HepG2 (cell line): Measurements from ENCODE around the gene NUTM2D.
"Not testable (repeated sequence)": the region's sequence is repeated elsewhere in the genome, so short reads cannot be mapped to it uniquely, and the experiment has no call there.

Source experiments
- CBX5 ChIP-seq: sonication (generic); formaldehyde crosslinking; IDR thresholded peaks from 2 replicates; pipeline ENCODE4 v1.4.0; 2020; ENCODE audit warnings: missing genetic modification reagents, borderline replicate concordance
- CTCF ChIP-seq: sonication (generic); formaldehyde crosslinking; IDR thresholded peaks from 2 replicates; pipeline ENCODE4 v1.5.0; 2020; ENCODE audit warnings: mild to moderate bottlenecking, missing genetic modification reagents, moderate library complexity
- FOSL2 ChIP-seq: sonication (generic); formaldehyde crosslinking; IDR thresholded peaks from 2 replicates; pipeline ENCODE4 v1.4.0; 2020; ENCODE audit warnings: missing genetic modification reagents
- HBP1 ChIP-seq: IDR thresholded peaks from 2 replicates; pipeline ENCODE4 v1.6.1; 2016; ENCODE audit warnings: low read depth, control low read depth
- HOXA9 ChIP-seq: sonication (generic); formaldehyde crosslinking; IDR thresholded peaks from 2 replicates; pipeline ENCODE4 v1.8.1; 2022; ENCODE audit warnings: missing genetic modification reagents, mild to moderate bottlenecking, moderate library complexity, borderline replicate concordance
- POLR2A ChIP-seq, 2 experiments: IDR thresholded peaks; 2 replicates each; pipeline ENCODE4 v1.6.1; 2011; ENCODE audit warnings: low read depth in 2 of 2, low read length in 2 of 2, mild to moderate bottlenecking in 1 of 2, moderate library complexity in 1 of 2; ENCODE audit not compliant: insufficient read depth in 1 of 2
- SIN3A ChIP-seq: IDR thresholded peaks from 2 replicates; pipeline ENCODE4 v1.6.1; 2011; ENCODE audit warnings: low read depth, mild to moderate bottlenecking, control low read depth, low read length, borderline replicate concordance
- SMARCC2 ChIP-seq: fragments of 450-650 bp; IDR thresholded peaks from 2 replicates; pipeline ENCODE4 v1.6.1; 2017; ENCODE audit warnings: antibody characterized with exemption, mild to moderate bottlenecking
- SUZ12 ChIP-seq: fragments of 150-350 bp; IDR thresholded peaks from 2 replicates; pipeline ENCODE4 v1.6.1; 2014; ENCODE audit warnings: low read depth, low read length
- ZNF251 ChIP-seq: sonication (generic); formaldehyde crosslinking; IDR thresholded peaks from 2 replicates; pipeline ENCODE4 v1.9.0; 2021; ENCODE audit warnings: mild to moderate bottlenecking, missing genetic modification reagents
- ZSCAN30 ChIP-seq: sonication (generic); formaldehyde crosslinking; IDR thresholded peaks from 2 replicates; pipeline ENCODE4 v1.5.0; 2020; ENCODE audit warnings: mild to moderate bottlenecking, missing genetic modification reagents
- TF ChIP-seq, protein P1 (sequence below): sonication (generic); formaldehyde crosslinking; IDR thresholded peaks from 2 replicates; pipeline ENCODE4 v1.4.0; 2020; ENCODE audit warnings: missing genetic modification reagents, mild to moderate bottlenecking, borderline replicate concordance

- not testable (repeated sequence) for TF ChIP-seq ZSCAN30; FOSL2; HOXA9 (CRISPR knock-in tag); SMARCC2; SIN3A; SUZ12; HBP1 (CRISPR knock-in tag); CTCF (CRISPR knock-in tag); POLR2A (IDR thresholded peaks at IDR 0.05; ENCODE audit: insufficient read depth in 1 of 2, low read depth in 2 of 2, low read length in 2 of 2); CBX5 (CRISPR knock-in tag); ZNF251 (CRISPR knock-in tag)
- TF ChIP-seq, protein P1, sequence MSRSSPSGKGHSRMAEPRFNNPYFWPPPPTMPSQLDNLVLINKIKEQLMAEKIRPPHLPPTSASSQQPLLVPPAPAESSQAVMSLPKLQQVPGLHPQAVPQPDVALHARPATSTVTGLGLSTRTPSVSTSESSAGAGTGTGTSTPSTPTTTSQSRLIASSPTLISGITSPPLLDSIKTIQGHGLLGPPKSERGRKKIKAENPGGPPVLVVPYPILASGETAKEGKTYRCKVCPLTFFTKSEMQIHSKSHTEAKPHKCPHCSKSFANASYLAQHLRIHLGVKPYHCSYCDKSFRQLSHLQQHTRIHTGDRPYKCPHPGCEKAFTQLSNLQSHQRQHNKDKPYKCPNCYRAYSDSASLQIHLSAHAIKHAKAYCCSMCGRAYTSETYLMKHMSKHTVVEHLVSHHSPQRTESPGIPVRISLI (CRISPR knock-in tag), result not testable (repeated sequence)
These were observed 46.0 kb upstream of the NUTM2D start for GRCh38 chr10:87311521-87311920.
